ENCODE results near the gene TIMM23B. TPM values are rescaled to one million over a fixed set of nuclear protein-coding genes. Genes with fewer than 3 reads are reported as not detected.
"Not testable (repeated sequence)": the region's sequence is repeated elsewhere in the genome, so short reads cannot be mapped to it uniquely, and the experiment has no call there.

The TIMM23B gene
- total and polyA plus RNA-seq, 2 of the 8 experiments (the other 6 are each of a cell fraction or from before 2014, with no cell fraction given), result 12.3 to 14.4 TPM

- TF ChIP-seq POLR2AphosphoS5 (IDR thresholded peaks at IDR 0.05; ENCODE audit: low read depth, low read length), result peak; percentile 74; the same call in 1 of the 2 replicates
- peak; percentile 49 for TF ChIP-seq MAX (IDR thresholded peaks at IDR 0.05)
- TF ChIP-seq E2F6 (IDR thresholded peaks at IDR 0.05), result peak; percentile 87
- TF ChIP-seq ASH2L (IDR thresholded peaks at IDR 0.05; ENCODE audit: low read length), result peak; percentile 19
- peak; percentile 51; the same call in 1 of the 2 replicates for TF ChIP-seq ATF3 (IDR thresholded peaks at IDR 0.05; ENCODE audit: insufficient read depth, low read depth, low read length)
Observed at GRCh38 chr10:49941447-49942338, at the start of gene TIMM23B, which contains the start of gene PARG (continued).

- H3K27ac ChIP-seq (ENCODE audit: low read depth, low read length); H2BK12ac ChIP-seq (ENCODE audit: low read depth, low read length); H3K56ac ChIP-seq (replicated peaks; ENCODE audit: insufficient read length, low read depth, low read length); H4K5ac ChIP-seq (ENCODE audit: insufficient read length, low read depth, low read length); H2AFZ ChIP-seq (ENCODE audit: low read length); H3K79me2 ChIP-seq (ENCODE audit: control insufficient read depth in 1 of 2, insufficient read depth in 2 of 2, low read length in 2 of 2); CTCF ChIA-PET (ENCODE audit: partially characterized antibody); H3K4ac ChIP-seq (replicated peaks; ENCODE audit: insufficient read length, low read depth, low read length); H3K18ac ChIP-seq (ENCODE audit: extremely low read depth, low read length); H2BK20ac ChIP-seq (ENCODE audit: low read length); H2AK5ac ChIP-seq (ENCODE audit: low read depth, low read length); H3K9ac ChIP-seq (replicated peaks in 1 of 4; ENCODE audit: extremely low read depth in 1 of 4, low read depth in 3 of 4, low read length in 3 of 4); H4K91ac ChIP-seq (replicated peaks; ENCODE audit: insufficient read length, low read length); H2BK15ac ChIP-seq (ENCODE audit: low read length); H3K23me2 ChIP-seq (ENCODE audit: low read depth, low read length); H4K20me1 ChIP-seq (replicated peaks in 1 of 2; ENCODE audit: control insufficient read depth in 1 of 2, insufficient read depth in 2 of 2, low read length in 2 of 2); H3K36me3 ChIP-seq (ENCODE audit: control insufficient read depth in 2 of 4, insufficient read depth in 4 of 4, low read length in 3 of 4); POLR2A ChIA-PET (ENCODE audit: partially characterized antibody); H3K23ac ChIP-seq (ENCODE audit: insufficient read length); H2BK120ac ChIP-seq (replicated peaks; ENCODE audit: low read depth, low read length); H3K9me3 ChIP-seq (ENCODE audit: insufficient read depth in 2 of 2, low read depth in 1 of 2, low read length in 1 of 2); H4K8ac ChIP-seq (ENCODE audit: extremely low read depth, insufficient read depth, low read length); DNase-seq (ENCODE audit: low read depth in 1 of 2, low spot score in 2 of 2); H3K4me2 ChIP-seq (ENCODE audit: insufficient read depth in 1 of 2, low read depth in 2 of 2, low read length in 2 of 2); H3K27me3 ChIP-seq (replicated peaks in 1 of 4; ENCODE audit: control insufficient read depth in 3 of 4, extremely low read depth in 1 of 4, insufficient read depth in 3 of 4, low read length in 3 of 4); FAIRE-seq; H3K4me1 ChIP-seq (replicated peaks in 1 of 4; ENCODE audit: control insufficient read depth in 3 of 4, insufficient read depth in 4 of 4, low read length in 3 of 4); H3K14ac ChIP-seq (ENCODE audit: insufficient read length); H3K4me3 ChIP-seq (ENCODE audit: extremely low read depth in 1 of 4, insufficient read depth in 2 of 4, low read depth in 3 of 4, low read length in 4 of 4); H3K79me1 ChIP-seq (ENCODE audit: low read depth, low read length); H2BK5ac ChIP-seq (ENCODE audit: low read depth, low read length): not testable (repeated sequence)
- WGBS, 2 experiments (ENCODE audit: extremely low coverage in 1 of 2, insufficient coverage in 1 of 2, insufficient read length in 1 of 2, insufficient replicate concordance in 2 of 2, low coverage in 1 of 2, low lambda C conversion rate in 2 of 2, missing lambda C conversion rate in 1 of 2), result no CpG with 5 or more reads among the region's 2 CpGs
Observed at GRCh38 chr10:49899999-49900398, 41.9 kb upstream of the TIMM23B start.

All from H1 (cell line).